Liver (tissue), 9 donors: ENCODE results near the gene UQCRC1. TPM values are rescaled to one million over a fixed set of nuclear protein-coding genes. Genes with fewer than 3 reads are reported as not detected.
A peak's percentile ranks its signal among the peaks of the same experiment; 100 is the strongest.

Source experiments
- DNase-seq: peaks from one replicate; pipeline ENCODE4 v3.0.0-alpha.2; 2017; ENCODE audit warnings: low spot score
- H3K27ac ChIP-seq, 2 donors: one replicate each; pipeline ENCODE4 v1.7.0; 2013; ENCODE audit warnings: inconsistent platforms in 2 of 2, low read length in 2 of 2, control low read depth in 1 of 2, low read depth in 1 of 2, mild to moderate bottlenecking in 1 of 2
- H3K27me3 ChIP-seq, 4 donors: one replicate each; pipeline versions ENCODE4 v1.6.1 to v1.7.0; 2013; ENCODE audit warnings: low read length in 3 of 4, inconsistent platforms in 1 of 4, mild to moderate bottlenecking in 1 of 4, moderate library complexity in 1 of 4; ENCODE audit not compliant: control insufficient read depth in 4 of 4, insufficient read depth in 4 of 4
- H3K36me3 ChIP-seq, 4 donors: one replicate each; pipeline versions ENCODE4 v1.6.1 to v1.7.0; 2013; ENCODE audit warnings: low read length in 3 of 4, mild to moderate bottlenecking in 3 of 4, low read depth in 1 of 4, moderate library complexity in 1 of 4; ENCODE audit not compliant: control insufficient read depth in 4 of 4, insufficient read depth in 3 of 4
- H3K4me1 ChIP-seq, 4 donors: one replicate each; pipeline versions ENCODE4 v1.6.1 to v1.7.0; 2013; ENCODE audit warnings: low read length in 3 of 4, mild to moderate bottlenecking in 3 of 4, moderate library complexity in 1 of 4; ENCODE audit not compliant: control insufficient read depth in 4 of 4, insufficient read depth in 4 of 4
- H3K4me3 ChIP-seq, 3 donors: one replicate each; pipeline versions ENCODE4 v1.6.1 to v1.7.0; 2013; ENCODE audit warnings: low read length in 3 of 3, control low read depth in 1 of 3, low read depth in 1 of 3, mild to moderate bottlenecking in 1 of 3
- H3K9ac ChIP-seq, 2 donors: one replicate each; pipeline ENCODE4 v1.7.0; 2013; ENCODE audit warnings: low read length in 2 of 2, mild to moderate bottlenecking in 2 of 2, moderate library complexity in 2 of 2, control low read depth in 1 of 2, low read depth in 1 of 2
- H3K9me3 ChIP-seq, 4 donors: one replicate each; pipeline versions ENCODE4 v1.6.1 to v1.7.0; 2013; ENCODE audit warnings: low read length in 3 of 4; ENCODE audit not compliant: control insufficient read depth in 4 of 4
- EGR1 ChIP-seq, 2 donors: IDR thresholded peaks; 2 replicates each; pipeline ENCODE4 v1.6.1; 2016 to 2018; ENCODE audit warnings: antibody characterized with exemption in 2 of 2, low read depth in 2 of 2
- FOXA1 ChIP-seq: IDR thresholded peaks from 2 replicates; pipeline ENCODE4 v1.6.1; 2016; ENCODE audit warnings: antibody characterized with exemption
- FOXA2 ChIP-seq: IDR thresholded peaks from 2 replicates; pipeline ENCODE4 v1.6.1; 2016; ENCODE audit warnings: antibody characterized with exemption
- GABPA ChIP-seq, 2 donors: IDR thresholded peaks in 1 of 2; conservative IDR thresholded peaks in 1 of 2; 2 replicates each; pipeline ENCODE4 v1.6.1; 2016; ENCODE audit warnings: antibody characterized with exemption in 2 of 2, mild to moderate bottlenecking in 1 of 2, moderate library complexity in 1 of 2
- HNF4A ChIP-seq, 2 donors: conservative IDR thresholded peaks; 2 replicates each; pipeline ENCODE4 v1.6.1; 2016; ENCODE audit warnings: antibody characterized with exemption in 2 of 2, mild to moderate bottlenecking in 2 of 2
- HNF4G ChIP-seq: IDR thresholded peaks from 2 replicates; pipeline ENCODE4 v1.6.1; 2016; ENCODE audit warnings: antibody characterized with exemption
- JUND ChIP-seq, 2 donors: IDR thresholded peaks; 2 replicates each; pipeline ENCODE4 v1.6.1; 2016; ENCODE audit warnings: antibody characterized with exemption in 2 of 2
- NR2F2 ChIP-seq: IDR thresholded peaks from 2 replicates; pipeline ENCODE4 v1.6.1; 2016; ENCODE audit warnings: antibody characterized with exemption
- RAD21 ChIP-seq, 2 donors: IDR thresholded peaks; 2 replicates each; pipeline ENCODE4 v1.6.1; 2016; ENCODE audit warnings: antibody characterized with exemption in 2 of 2, mild to moderate bottlenecking in 2 of 2
- RXRA ChIP-seq, 2 donors: IDR thresholded peaks; 2 replicates each; pipeline ENCODE4 v1.6.1; 2017 to 2018; ENCODE audit warnings: antibody characterized with exemption in 2 of 2, mild to moderate bottlenecking in 1 of 2
- SP1 ChIP-seq: IDR thresholded peaks from 2 replicates; pipeline ENCODE4 v1.6.1; 2018; ENCODE audit warnings: antibody characterized with exemption, mild to moderate bottlenecking
- TAF1 ChIP-seq: conservative IDR thresholded peaks from 2 replicates; pipeline ENCODE4 v1.6.1; 2016; ENCODE audit warnings: antibody characterized with exemption, mild to moderate bottlenecking
- YY1 ChIP-seq: IDR thresholded peaks from 2 replicates; pipeline ENCODE4 v1.6.1; 2016; ENCODE audit warnings: antibody characterized with exemption, mild to moderate bottlenecking
- WGBS: extraction: QIAGEN DNeasy Blood & Tissue Kit; methylation state at CpG from one replicate; pipeline ENCODE4 v1.1.7; 2013; 5-methylcytosine and 5-hydroxymethylcytosine counted together
- polyA plus RNA-seq, 2 donors: library from polyadenylated mRNA; stranded (reverse) in 1 of 2; unstranded in 1 of 2; fragments of 200-250 nt in 1 of 2; fragments of >200 nt in 1 of 2; fragmentation: Nextera tagmentation in 1 of 2; extraction: Ambion mirVana in 1 of 2; gene quantifications; one replicate each; pipeline versions ENCODE4 v1.2.1 to v1.2.3, GENCODE V29; 2013 to 2015
- total RNA-seq, 2 donors: library from RNA; depleted of rRNA; stranded (reverse); fragments of >200 nt; gene quantifications; one replicate each; pipeline ENCODE4 v1.2.3, GENCODE V29; 2014
- TF ChIP-seq, protein P1 (sequence below): IDR thresholded peaks from 2 replicates; pipeline ENCODE4 v1.6.1; 2016; ENCODE audit warnings: antibody characterized with exemption, mild to moderate bottlenecking
- TF ChIP-seq, protein P2 (sequence below): IDR thresholded peaks from 2 replicates; pipeline ENCODE4 v1.6.1; 2016; ENCODE audit warnings: antibody characterized with exemption
- TF ChIP-seq, protein P3 (sequence below): fragments of 150-350 bp; IDR thresholded peaks from 2 replicates; pipeline ENCODE4 v1.5.1; 2017; ENCODE audit warnings: improper control_type of control experiment, low read depth, low read length; ENCODE audit not compliant: missing input control
- TF ChIP-seq, protein P4 (sequence below): IDR thresholded peaks from 2 replicates; pipeline ENCODE4 v1.6.1; 2016; ENCODE audit warnings: antibody characterized with exemption
- TF ChIP-seq, protein P5 (sequence below): IDR thresholded peaks from 2 replicates; pipeline ENCODE4 v1.6.1; 2016; ENCODE audit warnings: antibody characterized with exemption
- donor health status: healthy.
- donor health status: healthy.
- donor health status: healthy.
- donor health status: healthy.
- donor health status: healthy.

The UQCRC1 gene
- total and polyA plus RNA-seq, 4 donors: 153 to 373 (median 289) TPM

DNA sequence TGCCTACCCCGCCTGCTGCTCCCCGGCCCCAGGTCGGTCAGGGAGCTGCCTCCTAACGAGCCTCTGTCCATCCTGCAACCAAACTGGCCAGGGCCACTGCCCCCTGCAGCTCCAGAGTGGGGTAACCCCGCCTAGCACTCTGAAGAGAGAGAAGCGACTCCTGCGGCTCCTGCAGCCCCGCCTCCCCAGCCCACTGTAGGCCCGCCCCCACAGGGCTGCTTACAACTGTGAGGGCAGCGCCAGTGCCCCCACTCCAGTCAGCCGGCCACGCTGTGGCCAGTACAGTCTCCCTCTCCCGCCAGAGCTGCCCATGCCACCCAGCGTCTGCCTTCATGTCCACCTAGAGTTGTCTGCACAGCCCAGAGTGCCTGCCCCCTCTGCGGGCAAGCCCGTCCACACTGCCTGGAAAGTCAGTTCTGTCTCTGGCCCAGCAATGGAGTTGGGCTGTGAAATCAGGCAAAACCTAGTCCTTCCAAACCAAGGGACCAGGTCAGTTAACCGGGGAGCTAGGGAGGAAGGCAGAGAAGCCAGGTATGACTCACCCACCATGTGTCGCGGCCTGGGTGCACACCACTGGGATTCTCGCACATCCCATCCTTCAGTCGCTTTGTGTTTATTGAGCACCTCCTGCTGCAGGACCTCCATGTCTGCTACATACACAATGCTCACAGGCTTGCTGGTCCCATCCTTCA, 48.3 kb downstream of the UQCRC1 start:
- H3K9me3 ChIP-seq: no peaks in the 10 kb centered on the region
- WGBS: 61% methylated on average over 21 of the region's 21 CpGs
- peaks cover 8 to 39% (median 19%) of the 10 kb centered on the region in 4 donors for H3K4me1 ChIP-seq
- no peaks in the 10 kb centered on the region for H3K27me3 ChIP-seq
- H3K36me3 ChIP-seq: no peaks in the 10 kb centered on the region
- no peak for TF ChIP-seq NR2F2
- TF ChIP-seq, protein P1, sequence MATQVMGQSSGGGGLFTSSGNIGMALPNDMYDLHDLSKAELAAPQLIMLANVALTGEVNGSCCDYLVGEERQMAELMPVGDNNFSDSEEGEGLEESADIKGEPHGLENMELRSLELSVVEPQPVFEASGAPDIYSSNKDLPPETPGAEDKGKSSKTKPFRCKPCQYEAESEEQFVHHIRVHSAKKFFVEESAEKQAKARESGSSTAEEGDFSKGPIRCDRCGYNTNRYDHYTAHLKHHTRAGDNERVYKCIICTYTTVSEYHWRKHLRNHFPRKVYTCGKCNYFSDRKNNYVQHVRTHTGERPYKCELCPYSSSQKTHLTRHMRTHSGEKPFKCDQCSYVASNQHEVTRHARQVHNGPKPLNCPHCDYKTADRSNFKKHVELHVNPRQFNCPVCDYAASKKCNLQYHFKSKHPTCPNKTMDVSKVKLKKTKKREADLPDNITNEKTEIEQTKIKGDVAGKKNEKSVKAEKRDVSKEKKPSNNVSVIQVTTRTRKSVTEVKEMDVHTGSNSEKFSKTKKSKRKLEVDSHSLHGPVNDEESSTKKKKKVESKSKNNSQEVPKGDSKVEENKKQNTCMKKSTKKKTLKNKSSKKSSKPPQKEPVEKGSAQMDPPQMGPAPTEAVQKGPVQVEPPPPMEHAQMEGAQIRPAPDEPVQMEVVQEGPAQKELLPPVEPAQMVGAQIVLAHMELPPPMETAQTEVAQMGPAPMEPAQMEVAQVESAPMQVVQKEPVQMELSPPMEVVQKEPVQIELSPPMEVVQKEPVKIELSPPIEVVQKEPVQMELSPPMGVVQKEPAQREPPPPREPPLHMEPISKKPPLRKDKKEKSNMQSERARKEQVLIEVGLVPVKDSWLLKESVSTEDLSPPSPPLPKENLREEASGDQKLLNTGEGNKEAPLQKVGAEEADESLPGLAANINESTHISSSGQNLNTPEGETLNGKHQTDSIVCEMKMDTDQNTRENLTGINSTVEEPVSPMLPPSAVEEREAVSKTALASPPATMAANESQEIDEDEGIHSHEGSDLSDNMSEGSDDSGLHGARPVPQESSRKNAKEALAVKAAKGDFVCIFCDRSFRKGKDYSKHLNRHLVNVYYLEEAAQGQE: no peak
- no peak for TF ChIP-seq EGR1 (IDR thresholded peaks at IDR 0.05; ENCODE audit: low read depth in 2 of 2)
- no peak for TF ChIP-seq YY1
- TF ChIP-seq HNF4G: no peak
- no peak for TF ChIP-seq JUND (IDR thresholded peaks at IDR 0.05)
- TF ChIP-seq HNF4A (conservative IDR thresholded peaks at IDR 0.05): no peak
- no peak for TF ChIP-seq FOXA1
- TF ChIP-seq SP1: no peak
- TF ChIP-seq, protein P2, sequence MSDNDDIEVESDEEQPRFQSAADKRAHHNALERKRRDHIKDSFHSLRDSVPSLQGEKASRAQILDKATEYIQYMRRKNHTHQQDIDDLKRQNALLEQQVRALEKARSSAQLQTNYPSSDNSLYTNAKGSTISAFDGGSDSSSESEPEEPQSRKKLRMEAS: no peak
- no peak for TF ChIP-seq TAF1
- TF ChIP-seq, protein P3, sequence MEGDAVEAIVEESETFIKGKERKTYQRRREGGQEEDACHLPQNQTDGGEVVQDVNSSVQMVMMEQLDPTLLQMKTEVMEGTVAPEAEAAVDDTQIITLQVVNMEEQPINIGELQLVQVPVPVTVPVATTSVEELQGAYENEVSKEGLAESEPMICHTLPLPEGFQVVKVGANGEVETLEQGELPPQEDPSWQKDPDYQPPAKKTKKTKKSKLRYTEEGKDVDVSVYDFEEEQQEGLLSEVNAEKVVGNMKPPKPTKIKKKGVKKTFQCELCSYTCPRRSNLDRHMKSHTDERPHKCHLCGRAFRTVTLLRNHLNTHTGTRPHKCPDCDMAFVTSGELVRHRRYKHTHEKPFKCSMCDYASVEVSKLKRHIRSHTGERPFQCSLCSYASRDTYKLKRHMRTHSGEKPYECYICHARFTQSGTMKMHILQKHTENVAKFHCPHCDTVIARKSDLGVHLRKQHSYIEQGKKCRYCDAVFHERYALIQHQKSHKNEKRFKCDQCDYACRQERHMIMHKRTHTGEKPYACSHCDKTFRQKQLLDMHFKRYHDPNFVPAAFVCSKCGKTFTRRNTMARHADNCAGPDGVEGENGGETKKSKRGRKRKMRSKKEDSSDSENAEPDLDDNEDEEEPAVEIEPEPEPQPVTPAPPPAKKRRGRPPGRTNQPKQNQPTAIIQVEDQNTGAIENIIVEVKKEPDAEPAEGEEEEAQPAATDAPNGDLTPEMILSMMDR: no peak
- TF ChIP-seq, protein P4, sequence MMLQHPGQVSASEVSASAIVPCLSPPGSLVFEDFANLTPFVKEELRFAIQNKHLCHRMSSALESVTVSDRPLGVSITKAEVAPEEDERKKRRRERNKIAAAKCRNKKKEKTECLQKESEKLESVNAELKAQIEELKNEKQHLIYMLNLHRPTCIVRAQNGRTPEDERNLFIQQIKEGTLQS: no peak
- TF ChIP-seq FOXA2: no peak
- TF ChIP-seq, protein P5, sequence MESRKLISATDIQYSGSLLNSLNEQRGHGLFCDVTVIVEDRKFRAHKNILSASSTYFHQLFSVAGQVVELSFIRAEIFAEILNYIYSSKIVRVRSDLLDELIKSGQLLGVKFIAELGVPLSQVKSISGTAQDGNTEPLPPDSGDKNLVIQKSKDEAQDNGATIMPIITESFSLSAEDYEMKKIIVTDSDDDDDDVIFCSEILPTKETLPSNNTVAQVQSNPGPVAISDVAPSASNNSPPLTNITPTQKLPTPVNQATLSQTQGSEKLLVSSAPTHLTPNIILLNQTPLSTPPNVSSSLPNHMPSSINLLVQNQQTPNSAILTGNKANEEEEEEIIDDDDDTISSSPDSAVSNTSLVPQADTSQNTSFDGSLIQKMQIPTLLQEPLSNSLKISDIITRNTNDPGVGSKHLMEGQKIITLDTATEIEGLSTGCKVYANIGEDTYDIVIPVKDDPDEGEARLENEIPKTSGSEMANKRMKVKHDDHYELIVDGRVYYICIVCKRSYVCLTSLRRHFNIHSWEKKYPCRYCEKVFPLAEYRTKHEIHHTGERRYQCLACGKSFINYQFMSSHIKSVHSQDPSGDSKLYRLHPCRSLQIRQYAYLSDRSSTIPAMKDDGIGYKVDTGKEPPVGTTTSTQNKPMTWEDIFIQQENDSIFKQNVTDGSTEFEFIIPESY: no peak
- no peak for TF ChIP-seq RXRA (IDR thresholded peaks at IDR 0.05)
- no peak for TF ChIP-seq GABPA (IDR thresholded peaks at IDR 0.05 in 1 of 2, conservative IDR thresholded peaks at IDR 0.05 in 1 of 2)
- TF ChIP-seq RAD21 (IDR thresholded peaks at IDR 0.05): no peak
- H3K27ac ChIP-seq: no peak overlapping the region
- DNase-seq: peak; percentile 54
- H3K9ac ChIP-seq: no peak overlapping the region
- H3K4me3 ChIP-seq: no peak overlapping the region
